NCI-H460 (cell line): ENCODE measurements around the gene SSNA1. TPM values are rescaled to one million over a fixed set of nuclear protein-coding genes. Genes with fewer than 3 reads are reported as not detected.
"Not testable (repeated sequence)": the region's sequence is repeated elsewhere in the genome, so short reads cannot be mapped to it uniquely, and the experiment has no call there.

Experiments used
- DNase-seq: peaks from one replicate; pipeline ENCODE4 v3.0.0-alpha.2; 2016; ENCODE audit warnings: low read depth; ENCODE audit errors: extremely low read depth
- total RNA-seq: library from RNA; depleted of rRNA; stranded (reverse); fragments of >200 nt; shearing (Covaris generic); gene quantifications from 2 replicates; pipeline ENCODE4 v1.2.3, GENCODE V29; 2014

Gene SSNA1
- total RNA-seq, 1 experiment from 2014 or later: 59.3 TPM

- DNase-seq: no peak
Measured at GRCh38 chr9:137228506-137228967, 40.1 kb downstream of the SSNA1 start.

- no peak for DNase-seq
Measured at GRCh38 chr9:137228968-137229896, 40.8 kb downstream of the SSNA1 start.

DNA sequence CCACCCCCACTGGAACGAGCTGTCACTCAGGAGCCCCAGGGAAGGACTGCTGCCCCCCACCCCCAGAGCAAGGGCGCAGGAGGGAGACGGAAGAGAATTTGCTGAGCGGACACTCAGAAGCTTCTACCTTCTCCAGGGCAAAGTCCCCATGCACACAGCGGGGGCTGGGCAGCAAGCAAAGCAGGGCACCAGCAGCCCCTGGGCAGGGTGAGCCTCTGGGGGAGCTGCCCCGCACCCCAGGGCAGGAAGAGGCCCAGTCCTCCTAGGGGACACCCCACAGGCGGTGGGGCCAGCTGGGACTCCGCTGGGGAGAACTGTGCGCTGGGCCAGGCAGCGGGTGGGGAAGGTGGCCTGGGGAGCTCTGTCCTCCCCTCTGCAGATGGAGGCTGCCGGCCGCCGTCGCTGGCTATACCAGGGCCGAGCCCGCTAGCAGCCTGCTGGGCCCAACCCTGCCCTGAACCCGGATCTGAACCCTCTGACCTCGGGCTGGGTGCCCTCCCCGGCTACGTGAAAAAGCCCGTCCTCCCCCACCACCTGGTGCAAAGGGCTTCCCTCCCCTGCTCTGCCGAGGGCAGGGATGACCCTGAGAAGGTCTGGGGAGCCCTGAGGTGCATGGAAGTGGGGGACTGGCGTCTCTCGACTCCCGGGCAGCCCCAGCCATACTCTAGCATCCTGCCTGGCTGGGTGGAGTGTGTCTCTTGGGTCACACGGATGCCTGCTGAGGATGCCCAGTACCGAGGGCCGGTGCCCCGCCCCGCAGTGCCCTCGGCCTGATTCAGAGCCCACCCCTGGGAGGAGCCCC, 41.6 kb downstream of the SSNA1 start:
- no peak for DNase-seq

DNA sequence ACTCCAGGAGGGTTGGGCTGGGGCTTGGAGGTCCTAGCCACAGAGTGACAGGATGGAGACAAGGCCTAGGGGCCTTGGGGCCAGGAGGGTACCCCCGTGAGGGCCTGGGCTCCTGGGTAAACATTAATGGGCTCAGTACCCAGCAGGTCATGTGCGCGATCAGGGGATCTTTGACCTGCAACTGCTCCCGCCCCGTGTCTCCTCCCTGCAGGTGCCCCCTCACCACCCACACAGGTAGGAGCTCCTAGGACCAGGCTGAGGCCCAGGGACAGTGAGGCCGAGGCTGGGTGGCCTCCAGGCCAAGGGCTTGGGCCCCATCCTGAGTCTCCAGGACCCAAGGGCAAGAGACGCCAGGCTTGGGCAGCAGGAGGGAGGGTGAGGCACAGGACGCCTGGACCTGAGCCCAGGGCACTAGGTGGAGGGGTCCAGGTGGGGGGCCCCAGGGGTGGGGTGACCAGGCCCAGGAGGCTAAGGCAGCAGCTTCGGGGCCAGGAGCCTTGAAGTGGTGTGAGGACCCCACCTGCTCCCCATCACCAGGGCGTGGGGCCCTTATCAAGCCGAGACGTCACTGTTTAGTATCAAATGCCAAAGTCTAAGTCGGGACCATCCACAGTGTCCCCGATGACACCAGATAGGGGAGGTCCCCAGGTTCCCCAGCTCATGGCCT, 42.4 kb downstream of the SSNA1 start, which contains the start of gene SLC34A3:
SLC34A3 (plus strand) TSS at position 197 of the 667 bp plus-strand sequence. CDS start 802 bp downstream, outside the sequence.
- DNase-seq: no peak

DNA sequence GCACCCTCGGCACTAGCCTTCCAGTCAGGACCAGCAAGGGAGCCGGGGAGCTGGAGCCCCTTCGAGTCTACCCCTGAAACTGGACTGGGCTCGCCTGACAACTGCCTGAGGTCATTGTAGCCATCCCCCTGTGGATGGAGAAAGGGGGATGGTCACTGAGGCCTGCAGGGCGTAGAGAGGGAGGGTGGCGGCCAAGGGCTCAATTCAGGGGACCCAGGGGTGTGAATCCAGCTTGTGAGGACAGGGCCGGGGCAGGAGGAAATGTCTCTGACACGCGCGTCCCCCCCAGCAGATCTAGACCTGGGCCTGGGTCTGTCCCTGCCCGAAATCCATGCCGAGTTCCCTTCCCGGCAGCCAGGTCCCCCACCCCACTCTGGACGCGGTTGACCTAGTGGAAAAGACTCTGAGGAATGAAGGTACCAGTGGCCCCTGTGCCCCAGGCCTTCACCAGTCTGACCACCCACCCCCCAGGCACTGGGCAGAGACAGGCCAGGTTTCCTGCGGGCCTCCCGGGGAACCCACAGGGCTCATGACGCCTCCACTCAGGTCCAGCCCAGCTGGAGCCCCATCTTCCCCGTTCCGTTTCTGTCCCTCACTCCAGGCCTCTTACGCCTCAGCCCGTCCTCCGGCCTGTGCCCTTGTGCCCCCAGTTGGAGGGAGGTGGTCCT, 43.0 kb downstream of the SSNA1 start:
- DNase-seq: no peak

- DNase-seq: no peak
Measured at GRCh38 chr9:137232101-137232500, 43.6 kb downstream of the SSNA1 start.

GRCh38 chr9:137232510-137232909, 44.0 kb downstream of the SSNA1 start:
- DNase-seq: no peak

- no peak for DNase-seq
Measured at GRCh38 chr9:137233143-137233980, 44.9 kb downstream of the SSNA1 start.

GRCh38 chr9:137234055-137234697, 45.7 kb downstream of the SSNA1 start:
- DNase-seq: no peak

DNA sequence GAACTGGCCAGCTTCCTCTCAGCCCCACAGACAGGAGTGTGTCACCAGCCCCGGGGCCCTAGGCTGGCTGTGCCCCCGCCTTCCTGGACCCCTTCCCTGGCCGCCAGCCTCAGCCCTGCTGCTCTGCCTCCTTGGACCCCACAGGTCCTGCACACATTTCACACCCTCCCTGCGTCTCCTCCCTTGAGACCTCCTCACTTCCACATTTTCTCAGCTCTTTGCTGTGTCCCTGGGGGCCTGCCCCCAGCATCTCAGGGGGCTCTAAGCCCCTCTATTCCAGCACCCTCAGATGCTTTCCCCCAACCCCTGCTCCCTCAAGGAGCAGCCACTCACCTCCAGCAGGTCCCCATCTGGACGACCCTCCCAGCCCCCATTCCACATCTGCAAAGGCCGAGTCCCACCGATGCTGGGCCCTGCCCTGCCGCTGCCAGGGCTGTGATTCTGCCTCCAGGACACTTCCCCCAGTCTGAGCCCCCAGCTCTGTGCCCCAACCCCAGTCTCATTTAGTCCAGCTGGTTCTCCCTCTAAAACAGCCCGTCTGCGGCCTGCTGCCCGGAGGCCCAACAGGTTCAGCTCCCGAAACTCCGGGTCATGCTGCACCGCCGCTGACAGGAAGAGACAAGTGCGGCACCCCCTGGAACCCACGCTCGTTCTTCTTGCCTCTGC, 46.4 kb downstream of the SSNA1 start:
- no peak for DNase-seq

DNA sequence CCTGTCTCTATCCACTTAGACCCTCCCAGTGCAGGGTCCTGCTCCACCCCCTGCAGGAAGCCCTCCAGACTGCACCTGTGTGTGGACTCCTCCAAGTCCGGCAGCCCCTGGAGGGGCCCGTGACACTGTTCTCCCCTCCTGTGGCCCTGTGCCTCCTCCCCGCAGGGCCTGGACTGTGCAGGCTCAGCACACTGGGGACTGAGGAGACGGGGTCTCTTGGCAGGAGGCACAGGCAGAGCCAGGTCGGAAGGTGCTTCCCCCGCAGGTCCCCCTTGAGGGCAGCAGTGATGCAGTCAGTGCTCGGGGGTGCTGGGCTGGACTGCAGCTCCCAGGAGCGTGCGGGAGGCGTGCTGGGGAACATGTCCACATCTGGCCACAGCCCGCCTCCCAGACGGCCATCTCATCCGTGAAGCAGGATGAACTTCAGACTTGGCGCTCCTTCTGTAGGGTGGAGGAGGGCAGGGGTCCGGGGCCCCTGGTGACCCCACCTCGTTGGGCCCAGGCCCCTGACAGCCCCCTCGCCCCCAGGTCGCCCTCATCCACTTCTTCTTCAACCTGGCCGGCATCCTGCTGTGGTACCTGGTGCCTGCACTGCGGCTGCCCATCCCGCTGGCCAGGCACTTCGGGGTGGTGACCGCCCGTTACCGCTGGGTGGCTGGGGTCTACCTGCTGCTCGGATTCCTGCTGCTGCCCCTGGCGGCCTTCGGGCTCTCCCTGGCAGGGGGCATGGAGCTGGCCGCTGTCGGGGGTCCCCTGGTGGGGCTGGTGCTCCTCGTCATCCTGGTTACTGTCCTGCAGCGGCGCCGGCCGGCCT, 47.2 kb downstream of the SSNA1 start:
- no peak for DNase-seq

- peak; percentile 78 for DNase-seq
Measured at GRCh38 chr9:137236238-137236935, 47.9 kb downstream of the SSNA1 start.

DNA sequence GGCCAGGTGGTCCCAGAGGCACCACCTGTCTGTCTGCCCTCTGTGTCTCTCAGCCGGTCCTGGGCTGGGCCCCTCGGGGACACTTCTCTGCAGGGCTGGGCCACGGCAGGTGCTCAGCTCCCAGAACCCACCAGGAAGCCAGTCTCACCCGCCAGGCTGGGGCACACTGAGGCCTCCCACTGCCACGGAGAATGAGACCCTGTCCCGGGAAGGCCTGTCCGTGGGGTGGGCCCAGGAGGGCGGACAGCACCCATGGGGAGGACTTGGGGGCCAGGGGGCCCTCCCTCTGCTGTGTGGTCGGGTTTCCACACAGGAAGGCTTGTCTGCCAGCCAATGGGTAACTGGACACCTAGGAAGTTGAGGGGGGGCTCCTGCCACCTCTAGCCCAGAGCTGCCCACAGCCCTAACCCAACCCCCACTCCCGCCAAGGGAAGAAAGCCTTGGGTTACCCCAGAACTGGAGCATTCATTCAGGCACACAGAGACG, 48.5 kb downstream of the SSNA1 start:
- no peak for DNase-seq

GRCh38 chr9:137237759-137238726, 49.6 kb downstream of the SSNA1 start:
- no peak for DNase-seq

DNA sequence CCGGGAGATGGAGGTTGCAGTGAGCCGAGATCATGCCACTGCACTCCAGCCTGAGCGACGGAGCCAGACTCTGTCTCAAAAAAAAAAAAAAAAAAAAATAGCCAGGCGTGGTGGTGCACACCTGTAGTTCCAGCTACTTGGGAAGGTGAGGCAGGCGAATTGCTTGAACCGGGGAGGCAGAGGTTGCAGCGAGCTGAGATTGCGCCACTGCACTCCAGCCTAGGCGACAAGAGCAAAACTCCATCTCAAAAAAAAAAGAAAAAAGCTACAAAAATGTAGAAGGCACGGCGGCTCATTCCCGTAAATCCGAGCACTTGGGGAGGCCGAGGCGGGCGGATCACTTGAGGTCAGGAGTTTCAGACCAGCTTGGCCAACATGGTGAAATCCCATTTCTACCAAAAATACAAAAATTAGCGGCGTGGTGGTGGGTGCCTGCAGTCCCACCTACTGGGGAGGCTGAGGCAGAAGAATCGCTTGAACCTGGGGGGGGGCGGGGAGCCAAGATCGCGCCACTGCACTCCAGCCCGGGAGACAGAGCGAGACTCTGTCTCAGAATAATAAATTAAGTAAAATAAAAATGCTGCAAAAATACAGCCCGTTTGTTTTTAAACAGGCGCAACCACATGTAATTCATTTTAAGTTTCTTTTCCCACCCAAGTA, 51.2 kb downstream of the SSNA1 start:
- DNase-seq: not testable (repeated sequence)
